GM18499 (cell line): ENCODE data around the gene PTPRN2.
A peak's percentile ranks its signal among the peaks of the same experiment; 100 is the strongest.
"Not testable (repeated sequence)": the region's sequence is repeated elsewhere in the genome, so short reads cannot be mapped to it uniquely, and the experiment has no call there.

Experiments
- ATAC-seq: cut with Tn5 transposase; IDR thresholded peaks from one replicate; pipeline ENCODE4 v1.9.1; 2021; ENCODE audit warnings: moderate number of reproducible peaks; ENCODE audit not compliant: insufficient read depth, unreplicated experiment

PTPRN2 gene

GRCh38 chr7:158475679-158476052 lies 112.0 kb downstream of the PTPRN2 start:
- ATAC-seq: no peak

- ATAC-seq: no peak
Measured at GRCh38 chr7:158475036-158475678, 112.5 kb downstream of the PTPRN2 start.

DNA sequence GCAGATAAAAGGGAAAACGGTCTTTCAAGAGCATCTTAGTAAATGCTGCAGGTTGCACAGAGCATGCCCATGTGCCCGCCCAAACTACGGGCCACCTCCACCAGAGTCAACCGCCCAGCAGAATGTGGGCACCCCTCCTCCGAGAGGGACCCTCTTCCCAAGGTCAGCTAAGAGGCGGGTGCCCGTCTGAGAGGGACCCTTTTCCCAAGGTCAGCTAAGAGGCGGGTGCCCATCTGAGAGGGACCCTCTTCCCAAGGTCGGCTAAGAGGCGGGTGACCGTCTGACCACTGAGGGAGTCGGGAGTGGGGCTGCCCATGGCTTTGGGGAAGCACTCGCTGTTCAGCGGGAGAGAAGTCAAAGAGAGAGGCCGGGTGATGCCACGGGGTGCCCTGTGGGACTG lies 113.1 kb downstream of the PTPRN2 start:
- no peak for ATAC-seq

GRCh38 chr7:158473946-158474345 lies 113.7 kb downstream of the PTPRN2 start:
- ATAC-seq: no peak

GRCh38 chr7:158473221-158473620 lies 114.4 kb downstream of the PTPRN2 start:
- peak; percentile 69 for ATAC-seq

DNA sequence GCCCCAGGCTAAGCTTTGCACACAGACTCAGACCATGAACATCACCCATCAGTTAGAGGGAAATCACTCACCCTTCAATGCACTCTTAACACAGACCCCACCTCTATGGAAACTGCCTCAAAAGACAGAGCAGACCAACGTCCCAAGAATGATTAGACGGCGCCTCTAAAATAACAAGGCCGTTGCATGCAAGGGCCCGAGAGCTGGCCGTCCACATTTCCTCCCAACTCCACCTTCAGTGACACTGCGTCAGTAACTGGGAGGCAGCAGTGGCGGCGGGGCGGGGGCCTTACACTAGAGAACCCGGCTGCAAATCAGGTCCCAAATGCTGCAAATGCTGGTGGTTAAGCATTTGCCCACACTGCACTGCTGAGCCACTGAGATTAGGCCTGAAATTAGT lies 115.0 kb downstream of the PTPRN2 start:
- no peak for ATAC-seq

DNA sequence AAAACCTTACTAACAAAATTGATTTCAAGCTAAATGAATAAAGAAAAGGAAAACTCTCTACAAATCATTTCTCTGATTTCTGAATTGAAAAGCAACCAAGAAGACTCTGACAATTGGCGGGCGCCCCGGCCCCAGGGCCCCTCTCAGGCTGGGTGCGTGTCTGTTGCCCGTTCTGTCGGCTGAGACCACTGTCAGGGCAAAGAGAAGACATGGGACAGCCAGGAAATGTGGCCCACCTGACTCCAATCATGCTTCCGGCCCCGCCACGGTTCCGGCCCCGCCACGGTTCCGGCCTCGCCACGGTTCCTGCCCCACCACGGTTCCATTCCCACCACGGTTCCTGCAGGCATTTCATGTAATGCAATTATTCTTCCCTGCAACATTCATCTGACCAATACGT lies 115.9 kb downstream of the PTPRN2 start:
- ATAC-seq: no peak

- no peak for ATAC-seq
Measured at GRCh38 chr7:158470336-158470735, 117.3 kb downstream of the PTPRN2 start.

- no peak for ATAC-seq
Measured at GRCh38 chr7:158469396-158470051, 118.1 kb downstream of the PTPRN2 start.

DNA sequence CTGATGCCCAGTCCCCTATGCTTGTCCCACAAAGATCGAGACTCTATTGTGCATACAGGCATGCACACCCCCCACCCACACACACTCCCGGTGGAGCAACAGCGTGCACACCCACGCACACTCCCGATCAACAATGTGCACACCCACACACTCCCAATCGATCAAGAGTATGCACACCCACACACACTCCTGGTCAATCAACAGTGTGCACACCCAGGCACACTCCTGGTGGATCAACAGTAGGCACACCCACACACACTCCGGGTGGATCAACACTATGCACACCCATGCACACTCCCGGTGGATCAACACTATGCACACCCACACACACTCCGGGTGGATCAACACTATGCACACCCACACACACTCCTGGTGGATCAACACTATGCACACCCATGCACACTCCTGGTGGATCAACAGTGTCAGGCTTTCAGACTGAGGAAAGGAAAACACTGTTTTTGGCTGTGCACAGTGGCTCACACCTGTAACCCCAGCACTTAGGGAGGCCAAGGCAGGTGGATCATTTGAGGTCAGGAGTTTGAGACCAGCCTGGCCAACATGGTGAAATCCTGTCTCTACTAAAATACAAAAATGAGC lies 118.8 kb downstream of the PTPRN2 start:
- no peak for ATAC-seq

DNA sequence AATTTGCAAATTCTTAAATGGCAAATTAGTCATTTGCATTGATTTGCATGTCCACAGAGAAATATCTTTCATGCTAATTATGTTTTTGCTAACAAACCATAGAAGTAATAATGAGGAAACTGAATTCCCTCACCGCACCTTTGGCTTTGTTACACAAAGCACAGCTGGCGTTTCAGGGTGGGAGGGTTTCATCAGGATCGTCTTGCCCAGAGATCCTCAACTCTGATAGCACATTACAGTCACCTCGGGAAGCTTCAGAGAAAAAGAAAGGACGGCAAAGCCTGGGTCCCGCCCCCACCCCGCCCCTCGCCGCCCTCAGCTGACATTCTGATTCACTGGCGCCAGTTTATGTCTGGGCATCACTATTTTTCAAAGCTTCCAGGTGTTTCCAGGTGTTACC lies 119.4 kb downstream of the PTPRN2 start:
- ATAC-seq: no peak

- ATAC-seq: no peak
Measured at GRCh38 chr7:158467562-158467961, 120.1 kb downstream of the PTPRN2 start.

- ATAC-seq: no peak
Measured at GRCh38 chr7:158463317-158463716, 124.3 kb downstream of the PTPRN2 start.

DNA sequence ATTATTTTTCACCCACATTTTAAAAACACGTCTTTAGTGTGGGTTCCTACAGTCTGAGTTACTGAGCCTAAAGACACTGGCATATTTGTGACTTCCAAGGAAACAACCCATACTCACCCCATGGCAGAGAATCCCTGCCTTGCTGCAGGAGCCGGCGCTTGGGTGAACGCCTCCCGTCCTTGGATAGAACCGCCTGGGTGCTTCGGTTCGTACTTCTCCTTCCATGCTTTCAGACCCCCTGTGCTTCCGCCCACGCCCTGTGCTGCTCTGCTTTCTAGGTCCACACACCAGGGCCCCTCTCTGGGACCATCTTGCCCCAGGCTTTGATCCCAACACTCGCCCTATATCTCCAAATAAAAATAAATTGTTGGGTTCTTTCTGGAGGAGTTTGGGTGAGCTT lies 125.8 kb downstream of the PTPRN2 start:
- ATAC-seq: no peak

DNA sequence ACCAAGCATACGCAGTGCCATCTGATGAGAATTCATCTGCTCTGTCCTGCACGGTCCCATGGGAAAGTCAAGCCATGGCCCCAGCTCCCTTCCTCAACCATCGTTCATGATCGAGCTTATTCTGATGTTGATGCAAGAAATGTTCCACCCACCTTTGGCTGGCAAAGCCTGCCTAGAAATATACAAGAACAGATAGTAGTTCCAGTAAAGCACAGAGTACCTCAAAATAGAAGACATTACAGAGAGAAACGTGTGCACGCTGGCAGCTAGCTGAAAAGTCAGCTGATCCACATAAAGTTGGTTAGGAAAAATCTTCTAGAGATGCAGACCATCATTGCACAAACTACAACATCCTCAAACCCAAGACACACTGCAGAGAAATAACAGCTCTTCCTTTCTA lies 127.0 kb downstream of the PTPRN2 start:
- ATAC-seq: no peak

- no peak for ATAC-seq
Measured at GRCh38 chr7:158458716-158459282, 128.8 kb downstream of the PTPRN2 start.

DNA sequence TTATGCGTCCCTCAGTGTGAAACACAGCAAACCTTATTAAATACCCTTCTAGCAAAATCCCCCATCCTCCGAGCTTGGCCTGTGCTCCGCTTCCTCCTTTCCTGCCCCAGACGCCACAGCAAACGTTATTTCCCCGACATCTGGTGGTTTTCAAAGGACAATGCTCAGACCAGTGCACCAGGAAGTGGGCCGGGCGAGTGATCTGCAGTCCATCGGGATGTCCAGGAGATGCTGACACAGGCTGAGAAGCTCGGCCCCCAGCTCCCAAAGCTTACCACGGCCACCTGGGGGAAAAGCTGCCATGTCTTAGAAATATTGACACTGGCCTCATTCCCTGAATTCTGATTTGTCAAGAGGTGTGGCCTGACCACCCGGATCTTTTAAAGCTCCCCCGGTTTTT lies 129.5 kb downstream of the PTPRN2 start:
- no peak for ATAC-seq

DNA sequence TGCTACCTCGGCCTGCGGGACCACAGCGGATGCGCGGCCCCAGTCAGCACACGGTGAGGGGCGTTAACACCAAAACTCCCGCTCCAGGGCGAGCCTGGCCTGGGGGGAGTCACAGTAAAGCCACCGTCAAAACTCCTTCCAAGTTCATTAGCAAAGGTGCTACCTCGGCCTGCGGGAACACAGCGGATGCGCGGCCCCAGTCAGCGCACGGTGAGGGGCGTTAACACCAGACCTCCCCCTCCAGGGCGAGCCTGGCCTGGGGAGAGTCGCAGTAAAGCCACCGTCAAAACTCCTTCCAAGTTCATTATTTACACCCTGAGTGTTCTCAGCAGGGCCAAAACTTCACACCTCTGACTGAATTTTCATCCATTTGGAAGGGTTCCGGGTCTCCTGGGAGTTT lies 130.0 kb downstream of the PTPRN2 start:
- ATAC-seq: not testable (repeated sequence)

DNA sequence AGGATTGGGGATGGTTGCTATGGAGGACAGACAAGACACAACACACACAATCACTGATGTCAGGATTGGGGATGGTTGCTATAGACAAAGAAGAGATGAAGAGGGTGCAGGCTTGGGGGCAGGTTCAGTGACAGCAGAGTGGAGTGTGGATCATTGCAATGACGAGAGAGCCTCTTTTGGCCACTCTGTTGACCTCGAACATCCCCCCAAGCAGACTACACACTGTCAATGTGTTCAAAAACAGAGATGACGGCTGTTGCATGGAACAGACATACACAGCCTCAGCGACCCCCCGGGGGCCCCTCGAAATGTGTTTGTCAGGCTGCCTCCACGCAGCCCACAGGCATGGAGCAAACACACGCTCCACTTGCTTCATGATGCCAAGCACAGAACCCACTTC lies 133.0 kb downstream of the PTPRN2 start:
- no peak for ATAC-seq

DNA sequence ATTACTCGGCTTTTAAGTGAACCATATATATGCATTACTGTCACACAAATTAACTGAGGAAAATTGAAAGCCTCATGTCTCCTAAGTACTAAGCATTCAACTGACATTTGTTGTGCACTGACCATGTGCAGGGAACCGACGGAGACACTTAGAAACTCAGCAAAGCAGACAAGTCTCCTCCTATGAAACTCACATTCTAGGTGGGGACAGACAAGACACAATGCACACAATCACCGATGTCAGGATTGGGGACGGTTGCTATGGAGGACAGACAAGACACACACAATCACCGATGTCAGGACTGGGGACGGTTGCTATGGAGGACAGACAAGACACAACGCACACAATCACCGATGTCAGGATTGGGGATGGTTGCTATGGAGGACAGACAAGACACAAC lies 134.0 kb downstream of the PTPRN2 start:
- no peak for ATAC-seq

- no peak for ATAC-seq
Measured at GRCh38 chr7:158452331-158452730, 135.3 kb downstream of the PTPRN2 start.
